Upper lobe of left lung (tissue), 4 donors: ENCODE results near the gene GNAI2.

Source experiments
- CTCF ChIP-seq, 6 experiments: fragments of 450-650 bp in 4 of 6; fragments of 200-600 bp in 2 of 6; sonication (generic) in 2 of 6; IDR thresholded peaks; one replicate each; pipeline ENCODE4 v1.5.1; 2016 to 2019; ENCODE audit warnings: antibody characterized with exemption in 6 of 6
- POLR2A ChIP-seq, 4 donors: fragments of 450-650 bp; IDR thresholded peaks; one replicate each; pipeline ENCODE4 v1.5.1; 2016 to 2017; ENCODE audit warnings: antibody characterized with exemption in 4 of 4, mild to moderate bottlenecking in 2 of 4
- POLR2AphosphoS5 ChIP-seq, 2 donors: sonication (generic); formaldehyde crosslinking; IDR thresholded peaks; one replicate each; pipeline ENCODE4 v1.5.1; 2017; ENCODE audit warnings: antibody characterized with exemption in 2 of 2

GRCh38 chr3:50203113-50203808 is 32.7 kb upstream of the GNAI2 start:
- TF ChIP-seq CTCF (IDR thresholded peaks at IDR 0.05) (no peak), POLR2AphosphoS5 (IDR thresholded peaks at IDR 0.05) (no peak), POLR2A (IDR thresholded peaks at IDR 0.05) (no peak)
